ENCODE data around the gene AIFM2. TPM values are rescaled to one million over a fixed set of nuclear protein-coding genes. Genes with fewer than 3 reads are reported as not detected.
A peak's percentile ranks its signal among the peaks of the same experiment; 100 is the strongest.
"Not testable (repeated sequence)": the region's sequence is repeated elsewhere in the genome, so short reads cannot be mapped to it uniquely, and the experiment has no call there.

Gene AIFM2
- total and polyA plus RNA-seq, 2 experiments from 2014 or later: 5.4 to 6.6 TPM

- Histone ChIP-seq H3K4me3 (no peak overlapping the region), H3K36me3 (peaks cover 19% of the 10 kb centered on the region), H3K27me3 (no peaks in the 10 kb centered on the region), H3K27ac (no peak overlapping the region), H3K9me3 (ENCODE audit: low read depth) (no peaks in the 10 kb centered on the region), H3K4me1 (ENCODE audit: low read depth) (peaks cover 9% of the 10 kb centered on the region)
- TF ChIP-seq CTCF (IDR thresholded peaks at IDR 0.05; ENCODE audit: low read depth, low read length): no peak
- DNase-seq (ENCODE audit: low read depth in 1 of 2, low spot score in 1 of 2): no peak
Observed at GRCh38 chr10:70164163-70164562, 31.5 kb upstream of the AIFM2 start.

GRCh38 chr10:70163448-70163847 lies 30.8 kb upstream of the AIFM2 start:
- Histone ChIP-seq H3K36me3 (peaks cover 19% of the 10 kb centered on the region), H3K4me3 (no peak overlapping the region), H3K9me3 (ENCODE audit: low read depth) (no peaks in the 10 kb centered on the region), H3K4me1 (ENCODE audit: low read depth) (peaks cover 9% of the 10 kb centered on the region), H3K27me3 (no peaks in the 10 kb centered on the region), H3K27ac (no peak overlapping the region)
- DNase-seq (ENCODE audit: low read depth in 1 of 2, low spot score in 1 of 2): no peak
- no peak for TF ChIP-seq CTCF (IDR thresholded peaks at IDR 0.05; ENCODE audit: low read depth, low read length)

- Histone ChIP-seq H3K36me3 (peaks cover 19% of the 10 kb centered on the region), H3K9me3 (ENCODE audit: low read depth) (no peaks in the 10 kb centered on the region), H3K4me3 (no peak overlapping the region), H3K27me3 (no peaks in the 10 kb centered on the region), H3K4me1 (ENCODE audit: low read depth) (peaks cover 9% of the 10 kb centered on the region), H3K27ac (no peak overlapping the region)
- no peak for DNase-seq (ENCODE audit: low read depth in 1 of 2, low spot score in 1 of 2)
- no peak for TF ChIP-seq CTCF (IDR thresholded peaks at IDR 0.05; ENCODE audit: low read depth, low read length)
Observed at GRCh38 chr10:70162892-70163201, 30.2 kb upstream of the AIFM2 start.

GRCh38 chr10:70162151-70162891 lies 29.7 kb upstream of the AIFM2 start:
- H3K36me3 ChIP-seq: peaks cover 24% of the 10 kb centered on the region
- no peak for TF ChIP-seq CTCF (IDR thresholded peaks at IDR 0.05; ENCODE audit: low read depth, low read length)

GRCh38 chr10:70160798-70161197 lies 28.2 kb upstream of the AIFM2 start:
- peaks cover 9% of the 10 kb centered on the region for H3K4me1 ChIP-seq (ENCODE audit: low read depth)
- no peak for TF ChIP-seq CTCF (IDR thresholded peaks at IDR 0.05; ENCODE audit: low read depth, low read length)

More at GRCh38 chr10:70162151-70162891, 29.7 kb upstream of the AIFM2 start:
- Histone ChIP-seq H3K27ac (no peak overlapping the region), H3K27me3 (no peaks in the 10 kb centered on the region), H3K9me3 (ENCODE audit: low read depth) (no peaks in the 10 kb centered on the region), H3K4me1 (ENCODE audit: low read depth) (peaks cover 9% of the 10 kb centered on the region), H3K4me3 (no peak overlapping the region)
- peak in 1 of 2 donors; percentile 16 for DNase-seq (ENCODE audit: low read depth in 1 of 2, low spot score in 1 of 2)

GRCh38 chr10:70159366-70159765 lies 26.7 kb upstream of the AIFM2 start:
- not testable (repeated sequence) for H3K27ac ChIP-seq; H3K4me1 ChIP-seq (ENCODE audit: low read depth); H3K9me3 ChIP-seq (ENCODE audit: low read depth); DNase-seq (ENCODE audit: low read depth in 1 of 2, low spot score in 1 of 2); H3K4me3 ChIP-seq; H3K27me3 ChIP-seq
- peaks cover 35% of the 10 kb centered on the region for H3K36me3 ChIP-seq

More at GRCh38 chr10:70160798-70161197, 28.2 kb upstream of the AIFM2 start:
- H3K27ac ChIP-seq: no peak overlapping the region
- H3K36me3 ChIP-seq: peaks cover 28% of the 10 kb centered on the region
- H3K9me3 ChIP-seq (ENCODE audit: low read depth): no peaks in the 10 kb centered on the region
- DNase-seq (ENCODE audit: low read depth in 1 of 2, low spot score in 1 of 2): no peak
- H3K4me3 ChIP-seq: no peak overlapping the region
- no peaks in the 10 kb centered on the region for H3K27me3 ChIP-seq
